ENCODE measurements around the gene AGPAT1. TPM values are rescaled to one million over a fixed set of nuclear protein-coding genes. Genes with fewer than 3 reads are reported as not detected.
A peak's percentile ranks its signal among the peaks of the same experiment; 100 is the strongest.

The AGPAT1 gene
- total and polyA plus RNA-seq, 8 donors = 7.3 to 52.6 (median 34.9) TPM

DNA sequence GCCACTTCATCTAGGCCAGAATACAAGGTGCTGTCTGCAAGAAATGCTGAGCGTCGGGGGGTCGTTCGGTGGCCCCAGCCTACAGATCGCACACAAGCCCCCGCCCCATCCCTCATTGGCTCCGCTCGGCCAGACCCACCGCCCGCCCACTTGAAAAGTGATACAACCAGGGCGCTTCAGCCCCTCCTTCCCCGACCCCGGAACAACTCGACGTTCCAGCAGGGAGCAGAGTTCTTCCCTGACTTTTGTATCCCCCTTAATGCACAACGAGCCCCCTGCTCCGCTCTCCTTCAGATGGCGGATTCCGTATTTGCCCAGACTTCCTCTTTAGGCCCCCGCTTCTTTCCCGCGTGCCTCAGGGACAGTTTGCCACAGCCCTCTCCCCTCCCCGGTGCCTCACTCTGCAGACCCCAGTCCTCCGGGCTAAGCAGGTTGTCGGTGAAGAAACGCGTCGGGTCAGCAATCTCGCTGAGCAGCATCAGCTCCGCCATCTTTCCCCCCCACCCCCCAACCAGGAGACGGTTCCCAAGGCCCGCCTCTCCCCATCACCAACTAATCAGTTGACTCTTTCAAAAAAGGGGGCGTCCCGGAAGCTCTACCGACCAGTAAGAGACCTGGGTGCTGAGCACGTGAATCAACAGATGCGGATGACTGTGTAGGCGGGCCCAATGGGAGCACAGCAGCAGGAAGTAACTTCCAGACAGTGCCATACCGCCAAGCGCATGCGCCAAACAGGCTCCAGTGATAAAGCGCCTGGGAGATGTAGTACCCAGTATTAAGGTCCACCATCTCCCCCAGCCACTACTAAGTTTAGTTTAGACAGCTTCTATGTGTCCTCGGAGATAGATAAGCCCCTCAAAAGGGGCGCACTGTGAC, 47.9 kb downstream of the AGPAT1 start, which contains the start of gene ATF6B:
ATF6B (minus strand) TSS at position 530 of the 876 bp plus-strand sequence; CDS start at position 491, 39 bp downstream.
- peak; percentile 98 to 100 for DNase-seq
- Histone ChIP-seq H3K4me3 (peak within 1 kb of the TSS; percentile 86 to 99 (median 92)), H3K9me3 (no peaks in the 10 kb centered on the region), H3K36me3 (peaks cover 19 to 40% (median 36%) of the 10 kb centered on the region in 4 donors), H3K4me1 (peaks cover 26 to 63% (median 47%) of the 10 kb centered on the region in 4 donors), H3K27me3 (no peaks in the 10 kb centered on the region), H3K27ac (peak within 1 kb of the TSS; percentile 85 to 95 (median 92))
- TF ChIP-seq EP300 (IDR thresholded peaks at IDR 0.05) = no peak
- no peak for TF ChIP-seq POLR2A (IDR thresholded peaks at IDR 0.05)
- TF ChIP-seq, protein P1, sequence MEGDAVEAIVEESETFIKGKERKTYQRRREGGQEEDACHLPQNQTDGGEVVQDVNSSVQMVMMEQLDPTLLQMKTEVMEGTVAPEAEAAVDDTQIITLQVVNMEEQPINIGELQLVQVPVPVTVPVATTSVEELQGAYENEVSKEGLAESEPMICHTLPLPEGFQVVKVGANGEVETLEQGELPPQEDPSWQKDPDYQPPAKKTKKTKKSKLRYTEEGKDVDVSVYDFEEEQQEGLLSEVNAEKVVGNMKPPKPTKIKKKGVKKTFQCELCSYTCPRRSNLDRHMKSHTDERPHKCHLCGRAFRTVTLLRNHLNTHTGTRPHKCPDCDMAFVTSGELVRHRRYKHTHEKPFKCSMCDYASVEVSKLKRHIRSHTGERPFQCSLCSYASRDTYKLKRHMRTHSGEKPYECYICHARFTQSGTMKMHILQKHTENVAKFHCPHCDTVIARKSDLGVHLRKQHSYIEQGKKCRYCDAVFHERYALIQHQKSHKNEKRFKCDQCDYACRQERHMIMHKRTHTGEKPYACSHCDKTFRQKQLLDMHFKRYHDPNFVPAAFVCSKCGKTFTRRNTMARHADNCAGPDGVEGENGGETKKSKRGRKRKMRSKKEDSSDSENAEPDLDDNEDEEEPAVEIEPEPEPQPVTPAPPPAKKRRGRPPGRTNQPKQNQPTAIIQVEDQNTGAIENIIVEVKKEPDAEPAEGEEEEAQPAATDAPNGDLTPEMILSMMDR (IDR thresholded peaks at IDR 0.05) = no peak
- TF ChIP-seq POLR2AphosphoS5 (IDR thresholded peaks at IDR 0.05) = peak; percentile 52 to 81 (median 64)
- WGBS, 5 donors = 0% methylated on average over 25 to 44 of the region's 44 CpGs
- intact Hi-C loops (cut with DNase I; ENCODE audit: low total_unique reads) = no loop called here

DNA sequence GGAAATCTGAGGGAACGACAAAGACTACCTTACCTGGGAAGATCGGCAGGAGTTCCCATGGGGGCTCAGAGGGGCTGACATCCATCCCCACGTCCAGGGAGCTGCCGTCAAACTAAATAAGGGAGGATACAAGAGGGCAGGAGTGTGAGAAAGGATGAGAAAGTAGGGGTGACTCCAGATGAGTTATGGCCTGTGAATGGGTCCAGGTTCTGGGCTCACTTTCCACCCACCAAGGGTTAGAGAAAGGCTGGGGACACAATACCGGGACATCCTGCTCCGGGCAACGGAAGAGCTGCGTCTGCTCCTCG, 48.5 kb downstream of the AGPAT1 start:
- Histone ChIP-seq H3K27me3 (no peaks in the 10 kb centered on the region), H3K27ac (peak overlapping the region; percentile 85 to 95 (median 90)), H3K9me3 (no peaks in the 10 kb centered on the region), H3K36me3 (peaks cover 19 to 46% (median 40%) of the 10 kb centered on the region in 4 donors), H3K4me3 (peak overlapping the region; percentile 86 to 99 (median 92)), H3K4me1 (peaks cover 26 to 65% (median 47%) of the 10 kb centered on the region in 4 donors)
- WGBS, 5 donors = 2 to 5% (median 4%) methylated on average over 9 of the region's 9 CpGs
- DNase-seq = no peak
- intact Hi-C loops (cut with DNase I; ENCODE audit: low total_unique reads) = no loop called here
- no peak for TF ChIP-seq EP300 (IDR thresholded peaks at IDR 0.05)
- no peak for TF ChIP-seq POLR2A (IDR thresholded peaks at IDR 0.05)
- TF ChIP-seq POLR2AphosphoS5 (IDR thresholded peaks at IDR 0.05) = no peak

DNA sequence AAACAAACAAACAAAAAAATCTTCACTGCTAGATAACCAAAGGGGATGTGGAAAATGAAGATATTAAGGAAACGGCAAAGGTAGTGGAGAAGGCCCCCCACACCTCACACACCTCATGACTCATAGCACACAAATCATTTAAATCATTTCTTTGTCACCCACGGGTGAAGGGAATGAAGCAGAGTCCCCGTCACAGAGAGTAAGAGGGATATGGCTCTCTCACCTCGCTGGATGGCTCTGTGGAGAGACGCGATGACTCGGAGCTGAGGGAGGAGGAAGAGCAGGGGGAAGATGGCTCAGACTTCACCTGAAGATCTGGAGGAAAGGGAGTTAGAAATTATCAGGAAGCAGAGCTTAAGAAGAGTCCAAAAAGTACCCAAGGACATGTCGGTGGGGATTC, 49.0 kb downstream of the AGPAT1 start:
- peak overlapping the region in 3 of 5 donors; percentile 85 to 92 (median 90) for H3K27ac ChIP-seq

DNA sequence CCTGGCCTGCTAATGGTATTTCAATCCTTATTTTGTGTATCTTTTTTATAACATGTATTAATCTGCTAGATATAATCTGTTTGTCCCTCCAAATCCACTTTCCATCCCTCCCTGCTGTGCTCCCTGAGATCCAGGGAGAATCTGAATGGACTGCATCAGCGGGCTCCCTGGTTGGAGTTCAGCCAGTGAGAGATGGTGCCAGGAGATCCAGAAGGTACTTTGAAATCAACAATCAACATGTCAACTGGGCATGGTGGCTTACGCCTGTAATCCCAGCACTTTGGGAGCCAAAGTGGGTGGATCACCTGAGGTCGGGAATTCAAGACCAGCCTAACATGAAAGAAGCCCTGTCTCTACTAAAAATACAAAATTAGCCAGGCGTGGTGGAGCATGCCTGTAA, 52.2 kb downstream of the AGPAT1 start:
- intact Hi-C loops (cut with DNase I; ENCODE audit: low total_unique reads) = no loop called here
- Histone ChIP-seq H3K4me3 (no peak overlapping the region), H3K36me3 (peaks cover 46 to 81% (median 74%) of the 10 kb centered on the region in 4 donors), H3K27me3 (no peaks in the 10 kb centered on the region), H3K9me3 (no peaks in the 10 kb centered on the region), H3K4me1 (peaks cover 26 to 66% (median 44%) of the 10 kb centered on the region in 4 donors), H3K27ac (no peak overlapping the region)
- WGBS, 5 donors = 69 to 89% (median 82%) methylated on average over 4 of the region's 4 CpGs
- no peak for DNase-seq
- TF ChIP-seq, protein P1 (IDR thresholded peaks at IDR 0.05) = no peak
- no peak for TF ChIP-seq POLR2AphosphoS5 (IDR thresholded peaks at IDR 0.05)
- no peak for TF ChIP-seq EP300 (IDR thresholded peaks at IDR 0.05)
- TF ChIP-seq POLR2A (IDR thresholded peaks at IDR 0.05) = no peak

More for the DNA sequence above, 49.0 kb downstream of the AGPAT1 start:
- Histone ChIP-seq H3K36me3 (peaks cover 21 to 51% (median 44%) of the 10 kb centered on the region in 4 donors), H3K4me1 (peaks cover 26 to 65% (median 47%) of the 10 kb centered on the region in 4 donors), H3K9me3 (no peaks in the 10 kb centered on the region), H3K4me3 (peak overlapping the region; percentile 86 to 99 (median 92)), H3K27me3 (no peaks in the 10 kb centered on the region)
- DNase-seq = no peak
- TF ChIP-seq EP300 (IDR thresholded peaks at IDR 0.05) = no peak
- TF ChIP-seq, protein P1 (IDR thresholded peaks at IDR 0.05) = no peak
- intact Hi-C loops (cut with DNase I; ENCODE audit: low total_unique reads) = no loop called here
- 42 to 56% (median 47%) methylated on average over 8 of the region's 8 CpGs for WGBS, 5 donors

Data from stomach (tissue), 9 donors.